GM12801 (cell line): ENCODE measurements around the gene CENPB.

Experiments
- TF ChIP-seq, protein P1 (sequence below): IDR thresholded peaks from one replicate; pipeline ENCODE4 v1.5.1; 2011; ENCODE audit warnings: control low read depth; ENCODE audit not compliant: insufficient read length; ENCODE audit errors: extremely low read depth

Gene CENPB

DNA sequence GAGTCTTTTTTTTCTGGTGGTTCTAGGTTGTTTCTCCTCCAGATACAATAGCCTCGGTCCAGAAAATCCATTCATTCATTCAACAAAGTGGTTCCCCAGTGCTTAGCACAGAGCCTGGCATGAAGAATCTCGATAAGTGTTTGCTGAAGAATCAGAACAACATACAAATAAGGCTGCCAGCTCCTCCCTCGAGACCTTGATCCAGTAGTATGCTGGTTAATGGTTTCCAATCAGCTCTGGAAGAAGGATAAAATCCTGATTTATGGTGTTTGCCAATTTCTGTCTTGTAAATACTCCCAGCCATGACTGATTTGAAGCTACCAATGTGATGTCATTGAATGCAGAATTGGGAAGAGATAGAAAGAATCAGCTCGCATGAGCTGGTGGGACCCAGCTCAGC lies 50.8 kb downstream of the CENPB start:
- TF ChIP-seq, protein P1, sequence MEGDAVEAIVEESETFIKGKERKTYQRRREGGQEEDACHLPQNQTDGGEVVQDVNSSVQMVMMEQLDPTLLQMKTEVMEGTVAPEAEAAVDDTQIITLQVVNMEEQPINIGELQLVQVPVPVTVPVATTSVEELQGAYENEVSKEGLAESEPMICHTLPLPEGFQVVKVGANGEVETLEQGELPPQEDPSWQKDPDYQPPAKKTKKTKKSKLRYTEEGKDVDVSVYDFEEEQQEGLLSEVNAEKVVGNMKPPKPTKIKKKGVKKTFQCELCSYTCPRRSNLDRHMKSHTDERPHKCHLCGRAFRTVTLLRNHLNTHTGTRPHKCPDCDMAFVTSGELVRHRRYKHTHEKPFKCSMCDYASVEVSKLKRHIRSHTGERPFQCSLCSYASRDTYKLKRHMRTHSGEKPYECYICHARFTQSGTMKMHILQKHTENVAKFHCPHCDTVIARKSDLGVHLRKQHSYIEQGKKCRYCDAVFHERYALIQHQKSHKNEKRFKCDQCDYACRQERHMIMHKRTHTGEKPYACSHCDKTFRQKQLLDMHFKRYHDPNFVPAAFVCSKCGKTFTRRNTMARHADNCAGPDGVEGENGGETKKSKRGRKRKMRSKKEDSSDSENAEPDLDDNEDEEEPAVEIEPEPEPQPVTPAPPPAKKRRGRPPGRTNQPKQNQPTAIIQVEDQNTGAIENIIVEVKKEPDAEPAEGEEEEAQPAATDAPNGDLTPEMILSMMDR, result no peak

DNA sequence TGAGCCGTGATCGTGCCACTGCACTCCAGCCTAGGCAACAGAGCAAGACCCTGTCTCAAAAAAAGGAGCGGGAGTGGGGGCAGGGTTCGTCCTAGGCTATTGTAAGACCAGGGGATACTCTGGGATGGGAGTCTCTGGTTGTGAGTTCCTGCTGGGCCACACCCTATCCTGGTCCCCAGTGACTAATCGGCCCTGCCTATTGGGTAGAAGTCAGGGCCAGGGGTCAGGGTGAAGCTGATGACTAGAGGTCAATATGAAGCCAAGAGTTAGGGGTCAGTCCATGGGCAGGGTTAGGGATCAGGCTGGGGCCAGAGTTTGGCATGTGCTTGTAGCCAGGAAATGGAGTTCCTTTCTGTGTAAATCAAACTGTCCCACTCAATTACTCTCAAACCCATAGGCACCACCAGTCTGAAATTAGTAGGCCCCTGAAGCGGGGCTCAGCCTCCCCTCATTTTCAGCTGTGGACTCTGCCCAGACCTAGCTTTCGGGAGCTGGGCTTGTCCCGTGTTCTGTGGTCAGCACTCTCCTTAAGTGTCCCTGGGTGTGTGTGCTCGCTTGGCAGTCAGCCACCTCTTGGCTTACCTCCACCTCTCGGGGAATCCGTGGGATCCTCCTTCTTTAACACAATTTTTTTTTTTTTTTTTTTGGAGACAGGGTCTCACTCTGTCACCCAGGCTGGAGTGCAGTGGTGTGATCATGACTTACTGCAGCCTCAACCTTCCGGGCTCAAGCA lies 52.3 kb downstream of the CENPB start:
- TF ChIP-seq, protein P1, result no peak
